ENCODE measurements around the gene PCNX1. TPM values are rescaled to one million over a fixed set of nuclear protein-coding genes. Genes with fewer than 3 reads are reported as not detected.
A peak's percentile ranks its signal among the peaks of the same experiment; 100 is the strongest.

Gene PCNX1
- total and polyA plus RNA-seq, 2 of the 4 experiments (the other 2 are of a cell fraction): 15.0 to 43.7 TPM

- no peak for TF ChIP-seq ELK1 (IDR thresholded peaks at IDR 0.05; ENCODE audit: borderline replicate concordance, low read depth, low read length)
Measured at GRCh38 chr14:71103662-71104484, 196.6 kb downstream of the PCNX1 start (continued).

- POLR2A ChIA-PET (ENCODE audit: unreplicated experiment): no interaction called here
- H3K4ac ChIP-seq (ENCODE audit: low read depth, low read length): peak overlapping the region; percentile 54; the same call in 1 of the 2 replicates
- H3K4me2 ChIP-seq (ENCODE audit: low read depth, low read length): no peak overlapping the region
- H4K91ac ChIP-seq (ENCODE audit: insufficient read depth, low read depth, low read length): no peak overlapping the region
- no peak overlapping the region for H3K18ac ChIP-seq (ENCODE audit: low read depth, low read length)
- H2BK15ac ChIP-seq (ENCODE audit: low read depth, low read length): no peak overlapping the region
- peak overlapping the region; percentile 46 for H2BK5ac ChIP-seq (ENCODE audit: low read depth, low read length, poor library complexity, severe bottlenecking)
- H2AFZ ChIP-seq (replicated peaks; ENCODE audit: low read length, poor library complexity): no peak overlapping the region
- peak overlapping the region; percentile 35; the same call in 1 of the 2 replicates for H3K23ac ChIP-seq (ENCODE audit: low read depth, low read length)
- H3K27ac ChIP-seq (ENCODE audit: insufficient read depth, low read length): no peak overlapping the region
- ATAC-seq (ENCODE audit: low read depth) (no peak), DNase-seq (no peak)
- H2AK5ac ChIP-seq (ENCODE audit: low read depth, low read length): peak overlapping the region; percentile 48; the same call in 1 of the 2 replicates
- peak overlapping the region; percentile 17; the same call in 1 of the 2 replicates for H2BK20ac ChIP-seq (ENCODE audit: low read depth, low read length)
- peaks cover 11% of the 10 kb centered on the region for H3K4me1 ChIP-seq (ENCODE audit: control insufficient read depth, insufficient read depth, low read length)
- no peak overlapping the region for H3K56ac ChIP-seq (ENCODE audit: extremely low read depth, insufficient read depth, low read length)
- no peak overlapping the region for H4K5ac ChIP-seq (ENCODE audit: low read depth, low read length)
- in situ Hi-C loops (cut with MboI; ENCODE audit: low sequenced_read_pairs) (no loop called here), intact Hi-C loops (cut with micrococcal nuclease) (loop anchor here (10.0 kb wide), 1 partner anchor 750 kb away; no protein-coding TSS in a partner anchor), dilution Hi-C loops (cut with HindIII; ENCODE audit: low sequenced_read_pairs, unreplicated experiment) (no loop called here)
- no peaks in the 10 kb centered on the region for H3K27me3 ChIP-seq (ENCODE audit: control insufficient read depth, insufficient read depth, low read length)
- H2BK120ac ChIP-seq (ENCODE audit: low read depth, low read length): no peak overlapping the region; the same call in 1 of the 2 replicates
- H2AK9ac ChIP-seq (replicated peaks; ENCODE audit: low read depth, low read length, poor library complexity): no peak overlapping the region
- H3K9me1 ChIP-seq (ENCODE audit: insufficient read depth, low read length): peaks cover 7% of the 10 kb centered on the region
- H4K20me1 ChIP-seq (ENCODE audit: insufficient read depth, low read length): no peaks in the 10 kb centered on the region
- CTCF ChIA-PET: interaction anchor here (0.6 to 0.9 kb wide), 2 partner anchors 8 to 464 kb away, joined by 3 read pairs; no protein-coding TSS in a partner anchor
- no peak overlapping the region for H3K4me3 ChIP-seq (ENCODE audit: insufficient read depth, low read depth, low read length)
- WGBS, 2 experiments (ENCODE audit: extremely low coverage in 2 of 2, insufficient read length in 1 of 2): no CpG with 5 or more reads among the region's 2 CpGs
- no TSS peak for BruUV-seq (replicated peaks)
- no peak overlapping the region for H3K9ac ChIP-seq (ENCODE audit: low read depth, low read length)
- peaks cover 13 to 24% of the 10 kb centered on the region in 2 experiments for H3K79me1 ChIP-seq (ENCODE audit: low read depth in 1 of 2, low read length in 2 of 2)
- H3K9me3 ChIP-seq (ENCODE audit: control insufficient read depth, insufficient read depth, low read length): no peaks in the 10 kb centered on the region
- H4K8ac ChIP-seq (ENCODE audit: low read depth in 2 of 2, low read length in 2 of 2): peak overlapping the region in 1 of 2 experiments; percentile 2; a peak in 1 of 4 replicates
- H3K14ac ChIP-seq (replicated peaks; ENCODE audit: low read depth, low read length): peak overlapping the region; percentile 10; the same call in 1 of the 2 replicates
- peaks cover 24% of the 10 kb centered on the region for H3K36me3 ChIP-seq (ENCODE audit: control insufficient read depth, insufficient read depth, low read length)
- TF ChIP-seq CTCF (conservative IDR thresholded peaks at IDR 0.05; ENCODE audit: low read depth, low read length) (no peak), RAD21 (IDR thresholded peaks at IDR 0.05; ENCODE audit: low read length) (no peak), POLR2A (IDR thresholded peaks at IDR 0.05; ENCODE audit: low read depth, low read length) (no peak), FOS (IDR thresholded peaks at IDR 0.05; ENCODE audit: low read depth, low read length) (no peak), MXI1 (IDR thresholded peaks at IDR 0.05; ENCODE audit: borderline replicate concordance, low read depth, low read length) (no peak), ELK1 (IDR thresholded peaks at IDR 0.05; ENCODE audit: borderline replicate concordance, low read depth, low read length) (no peak), RFX5 (IDR thresholded peaks at IDR 0.05; ENCODE audit: low read depth, low read length) (no peak), CEBPB (IDR thresholded peaks at IDR 0.05; ENCODE audit: low read depth, low read length) (no peak), NFE2L2 (IDR thresholded peaks at IDR 0.05; ENCODE audit: low read depth, low read length) (no peak), RCOR1 (IDR thresholded peaks at IDR 0.05; ENCODE audit: insufficient replicate concordance, low read length) (no peak), MAFK (IDR thresholded peaks at IDR 0.05; ENCODE audit: low read depth, low read length) (no peak)
Measured at GRCh38 chr14:71105177-71105576, 197.9 kb downstream of the PCNX1 start.
